Central memory CD4-positive, alpha-beta T cell (primary cell): ENCODE measurements around the gene TRPV6.

Experiments used
- DNase-seq: peaks from one replicate; pipeline ENCODE4 v3.0.0; 2022

TRPV6 gene

DNA sequence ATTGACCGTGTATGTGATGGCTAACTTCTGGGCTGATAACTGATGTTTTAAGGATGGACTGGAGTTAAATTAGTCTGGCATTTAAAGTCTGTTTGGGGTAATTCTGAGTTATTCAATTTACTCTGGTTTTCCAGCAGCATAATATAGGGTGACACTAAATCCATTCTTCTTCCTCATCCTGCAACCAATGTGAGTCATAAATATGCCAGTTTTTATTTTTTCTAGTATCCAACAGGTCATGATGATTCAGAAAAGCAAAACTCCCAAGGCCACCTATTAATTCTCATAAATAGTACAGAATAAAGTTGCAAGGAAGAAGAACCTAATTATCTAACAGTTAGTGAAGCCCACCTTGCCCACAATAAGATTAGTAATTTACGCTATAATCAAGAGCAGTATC, 38.2 kb downstream of the TRPV6 start:
- no peak for DNase-seq

DNA sequence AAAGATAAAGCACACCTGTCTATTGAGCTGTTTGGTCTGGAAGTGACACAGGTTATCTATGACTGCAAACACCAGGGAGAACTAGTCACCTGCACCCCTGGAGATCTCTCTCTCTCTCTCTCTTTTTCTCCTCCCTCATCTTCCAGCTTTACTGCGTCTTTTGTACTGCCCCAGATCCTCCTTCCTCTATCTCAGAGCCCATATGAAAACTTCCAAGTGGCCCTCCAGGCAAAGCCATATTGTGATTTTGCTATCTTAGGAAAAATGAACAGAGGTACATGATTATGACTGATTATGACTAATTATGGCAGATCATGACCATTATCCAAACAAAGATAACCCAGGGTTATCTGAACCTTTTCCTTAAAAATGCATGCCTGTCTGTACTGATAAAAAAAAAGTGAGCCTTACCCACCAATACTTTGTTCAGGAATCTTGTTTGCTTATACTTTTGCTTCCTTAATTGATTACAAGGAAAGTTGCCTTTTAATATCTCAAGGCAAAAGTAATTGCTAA, 43.2 kb downstream of the TRPV6 start:
- DNase-seq, result no peak

DNA sequence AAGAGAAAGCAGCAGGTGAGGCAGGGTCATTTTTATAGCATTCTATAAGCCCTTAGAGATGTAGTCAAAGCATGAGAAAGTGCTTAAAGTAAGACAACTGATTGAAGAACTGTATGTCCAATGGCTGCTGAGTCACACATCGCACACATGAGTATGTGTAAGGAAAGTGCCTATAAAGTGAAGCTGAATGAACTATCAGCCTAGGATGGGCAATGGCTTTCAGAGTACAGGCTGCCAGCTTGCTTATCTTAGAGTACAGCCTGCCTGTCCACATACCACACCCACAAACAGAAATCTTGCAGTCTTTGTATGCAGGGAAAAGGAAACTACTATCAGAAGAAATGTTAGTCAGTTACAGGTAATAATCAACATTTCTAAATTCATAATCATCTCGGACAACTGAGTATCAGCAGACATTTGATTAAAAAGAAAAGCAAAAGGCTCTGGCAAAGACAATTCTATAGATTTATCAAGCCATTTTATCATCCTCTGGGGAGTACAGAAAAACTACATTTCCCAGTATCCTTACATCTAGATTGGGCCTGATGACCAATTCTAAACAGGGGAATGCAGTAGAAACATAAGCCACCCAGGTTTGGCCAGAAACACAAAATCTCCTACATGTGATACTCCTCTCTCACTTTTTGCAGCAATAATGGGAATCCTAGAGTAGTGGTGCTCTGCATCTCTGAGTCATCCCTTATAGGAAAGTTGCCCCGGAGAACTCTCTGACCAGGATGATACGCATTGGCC, 46.9 kb downstream of the TRPV6 start:
- no peak for DNase-seq

DNA sequence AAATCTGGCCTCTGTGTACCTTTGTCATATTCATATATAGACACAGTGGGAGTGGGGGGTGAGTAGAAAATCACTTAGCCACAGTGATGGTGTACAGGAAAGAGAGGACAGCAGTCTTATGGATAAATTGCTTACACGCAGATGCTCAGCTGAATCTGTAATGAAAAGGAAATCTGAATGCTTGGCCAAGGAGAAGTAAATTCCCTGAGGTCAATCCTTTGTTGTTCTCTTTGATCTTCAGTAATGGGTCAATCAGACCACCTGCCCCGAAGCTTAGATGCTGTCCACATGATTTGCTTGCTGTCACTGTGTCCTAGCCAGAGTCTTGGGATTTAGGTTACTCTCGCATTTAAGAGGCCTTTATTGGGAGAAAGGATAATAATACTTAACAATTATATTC, 49.1 kb downstream of the TRPV6 start:
- DNase-seq, result no peak

DNA sequence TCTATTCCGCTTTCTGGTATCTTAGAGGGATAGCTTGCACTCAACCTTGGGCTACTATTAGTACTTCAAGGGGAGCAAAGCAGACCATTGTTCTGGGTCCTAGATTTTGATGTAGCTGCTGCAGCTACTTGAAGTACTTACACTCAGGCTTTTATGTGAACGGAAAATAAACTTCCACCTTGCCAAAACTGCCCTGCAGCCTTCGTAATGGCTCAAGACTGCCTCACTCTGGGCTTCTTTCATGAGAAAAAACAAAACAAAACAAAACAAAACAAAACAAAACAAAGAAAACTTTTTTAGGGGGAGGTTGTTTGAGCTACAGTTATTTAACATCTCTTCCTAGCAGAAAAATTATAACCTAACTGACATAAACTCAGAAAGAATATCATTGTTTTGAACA, 50.1 kb downstream of the TRPV6 start:
- no peak for DNase-seq

DNA sequence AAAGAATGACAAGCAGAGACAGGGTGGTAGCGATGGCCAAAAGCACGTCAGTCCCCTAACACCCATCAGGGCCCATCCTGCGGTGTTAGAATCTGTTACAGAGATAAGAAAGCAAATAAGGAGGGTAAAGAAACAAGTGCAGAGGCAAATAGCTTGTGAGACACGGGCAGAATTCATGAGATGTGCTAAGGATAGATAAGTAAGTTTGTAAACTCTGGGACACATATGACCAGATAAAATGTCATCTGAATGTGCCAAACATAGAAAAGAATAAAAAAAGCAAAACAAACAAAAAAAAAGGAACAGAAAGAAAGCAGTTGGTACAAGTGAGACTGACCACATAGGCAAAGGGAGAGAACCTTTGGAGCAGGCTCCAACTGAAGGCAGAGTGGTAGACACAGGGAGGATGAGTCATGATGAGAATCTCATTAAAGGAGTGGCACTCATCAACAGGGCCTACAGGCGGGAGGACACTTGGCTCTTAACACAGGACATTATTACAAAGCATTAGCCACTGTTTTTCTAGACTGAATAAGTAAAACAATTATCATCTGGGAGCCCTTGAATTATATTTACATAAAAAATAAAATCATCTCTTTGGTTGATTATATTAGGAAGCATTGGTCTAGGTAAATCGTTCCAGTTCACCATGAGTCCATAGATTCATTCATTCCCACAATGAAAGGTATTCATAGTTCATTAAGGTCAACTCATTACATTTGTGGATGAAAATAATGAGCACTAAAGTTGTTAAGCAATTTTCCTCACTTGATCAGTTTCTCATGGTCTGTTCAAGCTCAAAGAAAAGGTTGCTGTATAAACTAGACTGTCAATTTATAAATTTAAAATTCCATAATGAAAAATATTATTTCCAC, 52.1 kb downstream of the TRPV6 start:
- no peak for DNase-seq

DNA sequence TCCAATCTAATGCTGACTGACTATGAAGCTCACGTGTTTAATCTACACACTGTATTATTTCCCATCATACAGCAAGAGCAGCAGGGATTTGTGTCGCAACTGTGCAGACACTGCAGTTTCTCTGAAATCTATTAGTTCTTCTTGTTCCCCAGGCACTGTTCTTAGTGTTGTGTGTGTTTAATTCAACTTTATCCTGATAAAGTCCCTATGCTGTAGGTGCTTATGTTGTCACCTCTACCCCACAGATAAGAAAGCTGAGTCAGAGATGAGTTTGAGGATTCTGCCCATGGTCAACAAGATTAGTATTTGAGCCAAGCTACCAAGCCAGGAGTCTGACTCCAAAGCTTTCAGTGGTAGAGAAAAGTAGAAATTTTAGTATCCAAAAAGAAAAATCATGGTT, 53.1 kb downstream of the TRPV6 start:
- no peak for DNase-seq

DNA sequence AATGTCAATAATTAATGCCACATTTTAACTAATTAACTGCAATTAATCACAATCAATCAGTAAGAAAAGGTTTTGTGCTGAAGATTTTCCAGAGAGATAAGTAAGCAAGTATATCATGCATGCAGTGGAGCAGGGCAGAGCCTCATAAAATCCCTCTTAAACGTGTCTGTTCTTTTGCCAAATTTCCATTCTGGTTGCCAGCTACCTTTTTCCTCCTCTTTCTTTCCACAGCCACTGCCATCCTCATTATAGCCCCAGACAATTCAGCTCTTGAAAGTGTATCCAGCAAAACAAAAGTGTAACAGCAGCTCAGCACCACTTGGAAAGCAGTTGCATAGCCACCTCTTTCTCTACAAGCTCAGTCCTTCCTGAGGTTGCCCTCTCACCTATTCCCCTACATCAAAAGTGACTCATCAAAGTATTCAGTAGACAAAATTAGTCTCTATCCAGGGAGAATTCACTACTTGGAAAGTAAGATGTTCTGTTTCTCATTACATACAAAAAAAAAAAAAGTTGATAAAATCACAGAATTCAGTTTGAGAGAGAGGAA, 57.5 kb downstream of the TRPV6 start:
- DNase-seq, result no peak

DNA sequence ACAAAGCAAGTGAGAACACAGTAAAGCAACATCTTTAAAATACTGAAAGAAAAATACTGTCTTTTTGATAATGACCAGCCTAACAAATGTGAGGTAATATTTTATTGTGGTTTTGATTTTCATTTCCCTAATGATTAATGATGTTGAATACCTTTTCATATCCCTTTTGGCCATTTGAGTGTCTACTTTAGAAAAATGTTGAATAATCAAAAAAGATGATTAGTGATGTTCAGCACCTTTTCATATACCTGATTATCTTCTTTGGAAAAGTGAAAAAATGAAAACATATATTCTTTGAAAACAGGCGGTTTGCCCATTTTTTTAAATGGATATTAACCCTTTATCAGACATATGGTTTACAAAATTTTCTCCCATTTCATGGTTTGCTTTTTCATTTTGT, 62.8 kb downstream of the TRPV6 start:
- no peak for DNase-seq
